Nephron progenitor cell (in vitro differentiated cells): Measurements from ENCODE around the gene NGF.

ENCODE experiments used
- DNase-seq: peaks from one replicate; pipeline ENCODE4 v3.0.0; 2021
- H3K27ac Mint-ChIP-seq: 2 replicates; pipeline ENCODE4 v1.8.0; 2021; ENCODE audit warnings: mild to moderate bottlenecking, moderate library complexity, mixed read lengths
- H3K27me3 Mint-ChIP-seq: 2 replicates; pipeline ENCODE4 v1.8.0; 2021; ENCODE audit warnings: mild to moderate bottlenecking, low read depth, mixed read lengths; ENCODE audit not compliant: poor library complexity
- H3K36me3 Mint-ChIP-seq: 2 replicates; pipeline ENCODE4 v1.8.0; 2021; ENCODE audit warnings: low read depth, mixed read lengths
- H3K4me1 Mint-ChIP-seq: 2 replicates; pipeline ENCODE4 v1.8.0; 2021; ENCODE audit warnings: mixed read lengths
- H3K4me3 Mint-ChIP-seq: 2 replicates; pipeline ENCODE4 v1.8.0; 2021; ENCODE audit warnings: mild to moderate bottlenecking, moderate library complexity, mixed read lengths
- H3K9me3 Mint-ChIP-seq: 2 replicates; pipeline ENCODE4 v1.8.0; 2021; ENCODE audit warnings: mild to moderate bottlenecking, moderate library complexity, mixed read lengths
- TF ChIP-seq, protein P1 (sequence below): fragments of 200-600 bp; sonication (generic); IDR thresholded peaks from 2 replicates; pipeline ENCODE4 v1.5.0; 2021; ENCODE audit warnings: antibody characterized with exemption

Gene NGF

DNA sequence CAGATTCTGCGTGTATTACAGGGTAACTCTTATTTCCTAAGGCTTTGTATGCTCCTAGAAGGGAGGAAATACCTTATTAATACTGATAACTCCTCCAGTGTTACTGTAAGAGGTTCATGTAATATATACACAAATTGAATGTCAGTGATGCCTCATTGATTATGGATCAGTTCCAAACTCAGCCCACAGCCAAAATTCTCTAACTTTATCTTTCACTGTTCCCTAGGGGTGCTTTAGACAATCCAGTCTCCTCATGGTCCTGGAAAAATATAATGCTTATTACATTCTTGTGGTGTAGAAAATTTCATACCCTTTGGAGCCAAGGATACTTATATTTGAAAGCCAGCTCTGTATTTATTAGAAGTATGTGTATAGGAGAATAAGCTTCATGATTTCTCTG lies 73.0 kb downstream of the NGF start:
- Mint-ChIP-seq H3K9me3 (no peaks in the 10 kb centered on the region), H3K4me3 (no peak overlapping the region), H3K27ac (no peak overlapping the region), H3K36me3 (no peaks in the 10 kb centered on the region), H3K27me3 (peaks cover 32% of the 10 kb centered on the region), H3K4me1 (peaks cover 19% of the 10 kb centered on the region)
- TF ChIP-seq, protein P1, sequence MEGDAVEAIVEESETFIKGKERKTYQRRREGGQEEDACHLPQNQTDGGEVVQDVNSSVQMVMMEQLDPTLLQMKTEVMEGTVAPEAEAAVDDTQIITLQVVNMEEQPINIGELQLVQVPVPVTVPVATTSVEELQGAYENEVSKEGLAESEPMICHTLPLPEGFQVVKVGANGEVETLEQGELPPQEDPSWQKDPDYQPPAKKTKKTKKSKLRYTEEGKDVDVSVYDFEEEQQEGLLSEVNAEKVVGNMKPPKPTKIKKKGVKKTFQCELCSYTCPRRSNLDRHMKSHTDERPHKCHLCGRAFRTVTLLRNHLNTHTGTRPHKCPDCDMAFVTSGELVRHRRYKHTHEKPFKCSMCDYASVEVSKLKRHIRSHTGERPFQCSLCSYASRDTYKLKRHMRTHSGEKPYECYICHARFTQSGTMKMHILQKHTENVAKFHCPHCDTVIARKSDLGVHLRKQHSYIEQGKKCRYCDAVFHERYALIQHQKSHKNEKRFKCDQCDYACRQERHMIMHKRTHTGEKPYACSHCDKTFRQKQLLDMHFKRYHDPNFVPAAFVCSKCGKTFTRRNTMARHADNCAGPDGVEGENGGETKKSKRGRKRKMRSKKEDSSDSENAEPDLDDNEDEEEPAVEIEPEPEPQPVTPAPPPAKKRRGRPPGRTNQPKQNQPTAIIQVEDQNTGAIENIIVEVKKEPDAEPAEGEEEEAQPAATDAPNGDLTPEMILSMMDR = no peak
- DNase-seq = no peak

DNA sequence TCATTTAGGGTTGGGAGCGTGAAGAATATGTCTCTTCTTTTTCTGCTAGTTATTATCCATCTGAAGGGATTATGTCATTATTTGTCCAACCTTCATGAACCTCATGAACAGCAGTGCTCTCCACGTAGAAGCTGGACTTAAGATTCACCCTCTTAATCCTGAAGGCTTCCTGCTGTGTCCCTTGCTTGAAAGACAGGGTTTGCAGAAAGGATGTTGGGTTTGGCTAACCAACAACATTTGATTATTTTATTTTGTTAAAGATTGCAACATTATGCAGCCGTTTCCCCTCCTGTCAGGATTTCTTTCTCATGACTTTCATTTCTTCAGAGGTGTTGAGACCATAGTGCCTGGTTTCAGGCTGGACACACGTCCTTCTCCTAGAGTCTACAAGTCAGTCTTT lies 75.2 kb downstream of the NGF start:
- no peak for DNase-seq
- Mint-ChIP-seq H3K27ac (no peak overlapping the region), H3K36me3 (peaks cover 9% of the 10 kb centered on the region), H3K4me1 (peaks cover 13% of the 10 kb centered on the region), H3K27me3 (peaks cover 18% of the 10 kb centered on the region), H3K4me3 (no peak overlapping the region), H3K9me3 (peaks cover 13% of the 10 kb centered on the region)
- TF ChIP-seq, protein P1 = no peak

DNA sequence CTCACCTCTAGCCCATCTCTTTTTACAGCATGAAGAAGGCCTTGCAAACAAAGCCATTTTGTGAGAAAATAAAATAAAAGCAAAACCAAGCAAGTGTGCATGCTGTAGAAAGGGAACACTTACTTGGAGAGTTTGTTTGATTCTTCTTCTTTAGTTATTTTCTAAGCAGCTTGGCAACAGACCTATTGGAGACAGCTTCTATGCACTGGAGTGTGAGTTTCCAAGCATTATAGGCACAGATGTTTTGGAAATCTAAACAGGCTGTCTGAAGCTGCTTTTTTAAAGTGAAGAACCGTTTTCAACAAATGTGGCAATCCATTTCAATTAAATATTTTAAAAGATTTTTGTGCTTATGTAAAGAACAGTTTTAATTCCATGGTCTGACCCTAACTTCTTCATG lies 76.6 kb downstream of the NGF start:
- Mint-ChIP-seq H3K9me3 (peaks cover 24% of the 10 kb centered on the region), H3K27ac (no peak overlapping the region), H3K27me3 (peaks cover 18% of the 10 kb centered on the region), H3K4me3 (no peak overlapping the region), H3K36me3 (peaks cover 11% of the 10 kb centered on the region), H3K4me1 (peaks cover 4% of the 10 kb centered on the region)
- no peak for DNase-seq
- TF ChIP-seq, protein P1 = no peak

DNA sequence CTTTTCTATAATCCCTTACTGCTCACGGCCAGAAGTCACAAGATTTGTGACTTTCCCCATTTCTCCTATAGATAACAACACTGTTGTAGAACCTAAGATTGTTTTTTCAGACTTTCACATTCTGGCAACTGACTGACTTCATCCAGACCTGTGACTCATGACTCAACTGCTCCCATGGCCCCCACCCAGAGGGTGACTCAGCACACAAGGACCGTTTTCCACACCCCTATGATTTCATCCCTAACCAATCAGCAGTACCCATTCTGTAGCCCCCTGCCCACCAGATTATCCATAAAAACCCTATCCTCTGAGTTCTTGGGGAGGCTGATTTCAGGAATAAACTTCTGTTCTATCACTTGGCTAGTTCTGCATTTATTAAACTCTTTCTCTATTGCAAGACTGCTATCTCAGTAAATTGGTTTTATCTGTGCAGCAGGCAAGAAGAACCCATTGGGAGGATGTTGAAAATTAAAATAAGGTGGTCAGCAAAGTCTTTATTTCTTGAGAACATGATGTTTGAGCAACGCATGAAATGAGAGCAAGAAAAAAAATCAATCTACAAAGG lies 79.7 kb downstream of the NGF start:
- TF ChIP-seq, protein P1 = no peak
- H3K4me1 Mint-ChIP-seq = no peaks in the 10 kb centered on the region
- peak overlapping the region; percentile 29 for H3K27ac Mint-ChIP-seq
- peaks cover 33% of the 10 kb centered on the region for H3K9me3 Mint-ChIP-seq
- peaks cover 11% of the 10 kb centered on the region for H3K36me3 Mint-ChIP-seq
- DNase-seq = no peak
- H3K4me3 Mint-ChIP-seq = no peak overlapping the region
- peaks cover 7% of the 10 kb centered on the region for H3K27me3 Mint-ChIP-seq

DNA sequence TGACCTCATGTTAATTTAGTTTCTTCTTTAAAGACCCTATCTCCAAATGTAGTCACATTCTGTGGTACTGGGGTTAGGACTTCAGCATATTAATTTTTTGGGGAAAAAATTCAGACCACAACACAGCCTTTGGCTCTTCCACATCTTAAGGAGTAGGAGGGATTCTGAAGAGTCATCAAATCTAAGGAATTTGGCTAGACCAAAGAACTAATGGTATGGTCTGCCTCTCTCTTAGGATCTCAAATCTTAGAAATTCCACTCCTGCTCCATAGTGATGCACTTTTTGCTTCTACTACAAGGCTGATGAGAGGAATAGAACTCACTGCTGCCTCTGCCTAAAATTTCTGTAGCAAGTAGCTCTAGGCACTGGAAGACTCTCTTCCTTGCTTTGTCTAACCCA lies 80.5 kb downstream of the NGF start:
- no peak overlapping the region for H3K4me3 Mint-ChIP-seq
- no peaks in the 10 kb centered on the region for H3K4me1 Mint-ChIP-seq
- TF ChIP-seq, protein P1 = no peak
- H3K27ac Mint-ChIP-seq = no peak overlapping the region
- H3K36me3 Mint-ChIP-seq = peaks cover 11% of the 10 kb centered on the region
- H3K27me3 Mint-ChIP-seq = peaks cover 6% of the 10 kb centered on the region
- peaks cover 33% of the 10 kb centered on the region for H3K9me3 Mint-ChIP-seq
- no peak for DNase-seq

DNA sequence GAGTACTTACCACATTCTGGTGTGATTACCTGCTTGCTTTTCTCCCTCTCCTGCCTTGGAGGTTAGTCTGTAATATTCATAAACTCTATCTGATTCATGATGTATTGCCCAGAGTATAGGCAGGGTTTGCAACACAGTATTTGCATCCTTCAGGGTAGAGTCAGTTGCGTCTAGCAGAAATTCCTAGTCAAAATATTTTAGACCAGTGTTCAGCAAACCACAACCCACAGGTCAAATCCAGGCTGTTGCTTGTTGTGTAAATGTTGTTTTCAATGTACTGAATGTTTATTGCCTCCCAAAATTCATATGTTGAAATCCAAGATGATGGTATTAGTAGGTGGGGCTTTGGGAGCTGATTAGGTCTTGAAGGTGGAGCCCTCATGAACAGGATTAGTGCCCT lies 82.9 kb downstream of the NGF start:
- Mint-ChIP-seq H3K27me3 (peaks cover 6% of the 10 kb centered on the region), H3K4me3 (no peak overlapping the region), H3K9me3 (peaks cover 33% of the 10 kb centered on the region), H3K4me1 (no peaks in the 10 kb centered on the region), H3K36me3 (peaks cover 11% of the 10 kb centered on the region), H3K27ac (no peak overlapping the region)
- TF ChIP-seq, protein P1 = no peak
- DNase-seq = no peak
